ENCODE measurements around the gene TMEM61. TPM values are rescaled to one million over a fixed set of nuclear protein-coding genes. Genes with fewer than 3 reads are reported as not detected.

Gene TMEM61
- total RNA-seq, 2 experiments from 2014 or later: not detected

DNA sequence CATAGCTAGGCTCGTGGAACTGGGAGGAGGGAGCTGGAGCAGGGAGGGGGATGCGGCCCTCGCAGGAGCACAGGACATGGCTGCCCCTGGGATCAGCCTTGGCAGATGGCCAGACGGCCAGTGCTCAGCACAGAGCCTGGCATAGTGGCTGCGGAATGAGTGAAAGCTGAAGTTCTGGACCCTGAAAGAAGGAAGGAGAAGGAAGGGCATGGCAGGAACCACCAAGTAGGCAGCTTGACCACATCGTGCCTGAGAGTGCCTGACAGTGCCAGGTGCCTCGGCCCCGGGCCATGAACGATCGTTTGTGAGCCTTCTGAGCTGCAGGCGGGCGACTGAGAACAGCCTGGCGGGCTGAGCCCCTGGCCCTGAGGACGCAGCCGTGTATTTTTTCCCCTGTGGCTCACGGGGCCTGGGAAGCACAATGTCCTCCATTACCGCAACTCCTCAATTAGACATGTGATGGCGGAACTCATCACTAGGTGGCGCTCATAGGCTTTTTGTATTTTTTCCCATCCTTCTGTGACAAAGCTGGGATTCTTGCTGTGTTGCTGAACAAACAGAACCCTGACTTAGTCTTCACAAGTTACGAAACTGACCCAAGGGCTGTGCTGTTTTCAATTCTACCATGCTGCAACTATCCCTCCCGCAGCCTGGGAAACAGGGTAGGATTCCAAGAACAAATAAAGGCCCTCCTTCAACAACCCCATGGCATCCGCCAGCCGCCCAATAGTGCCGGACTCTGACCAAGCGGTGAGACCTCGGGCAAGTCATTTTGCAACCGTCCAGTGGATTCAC, 29.9 kb upstream of the TMEM61 start:
- H3K4me3 Mint-ChIP-seq: no peak overlapping the region
- no peak overlapping the region for H3K27ac Mint-ChIP-seq
- TF ChIP-seq, protein P1, sequence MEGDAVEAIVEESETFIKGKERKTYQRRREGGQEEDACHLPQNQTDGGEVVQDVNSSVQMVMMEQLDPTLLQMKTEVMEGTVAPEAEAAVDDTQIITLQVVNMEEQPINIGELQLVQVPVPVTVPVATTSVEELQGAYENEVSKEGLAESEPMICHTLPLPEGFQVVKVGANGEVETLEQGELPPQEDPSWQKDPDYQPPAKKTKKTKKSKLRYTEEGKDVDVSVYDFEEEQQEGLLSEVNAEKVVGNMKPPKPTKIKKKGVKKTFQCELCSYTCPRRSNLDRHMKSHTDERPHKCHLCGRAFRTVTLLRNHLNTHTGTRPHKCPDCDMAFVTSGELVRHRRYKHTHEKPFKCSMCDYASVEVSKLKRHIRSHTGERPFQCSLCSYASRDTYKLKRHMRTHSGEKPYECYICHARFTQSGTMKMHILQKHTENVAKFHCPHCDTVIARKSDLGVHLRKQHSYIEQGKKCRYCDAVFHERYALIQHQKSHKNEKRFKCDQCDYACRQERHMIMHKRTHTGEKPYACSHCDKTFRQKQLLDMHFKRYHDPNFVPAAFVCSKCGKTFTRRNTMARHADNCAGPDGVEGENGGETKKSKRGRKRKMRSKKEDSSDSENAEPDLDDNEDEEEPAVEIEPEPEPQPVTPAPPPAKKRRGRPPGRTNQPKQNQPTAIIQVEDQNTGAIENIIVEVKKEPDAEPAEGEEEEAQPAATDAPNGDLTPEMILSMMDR (IDR thresholded peaks at IDR 0.05): peak; percentile 75
- intact Hi-C loops (cut with micrococcal nuclease): loop anchor here (2.0 kb wide), 1 partner anchor 44 kb away; no protein-coding TSS in a partner anchor
- ChIA-PET CTCF (interaction anchor here (0.8 to 4.3 kb wide), 25 partner anchors 9 to 354 kb away, joined by 3 to 64 read pairs (median 5); partner anchors contain the start of genes BSND and DHCR24), POLR2A (no interaction called here)
- no peaks in the 10 kb centered on the region for H3K9me3 Mint-ChIP-seq
- ATAC-seq (peak; percentile 79), DNase-seq (peak; percentile 77)
- peaks cover 3% of the 10 kb centered on the region for H3K27me3 Mint-ChIP-seq
- no peaks in the 10 kb centered on the region for H3K36me3 Mint-ChIP-seq (ENCODE audit: low read depth)
- H3K4me1 Mint-ChIP-seq (ENCODE audit: low read depth): peaks cover 2% of the 10 kb centered on the region

DNA sequence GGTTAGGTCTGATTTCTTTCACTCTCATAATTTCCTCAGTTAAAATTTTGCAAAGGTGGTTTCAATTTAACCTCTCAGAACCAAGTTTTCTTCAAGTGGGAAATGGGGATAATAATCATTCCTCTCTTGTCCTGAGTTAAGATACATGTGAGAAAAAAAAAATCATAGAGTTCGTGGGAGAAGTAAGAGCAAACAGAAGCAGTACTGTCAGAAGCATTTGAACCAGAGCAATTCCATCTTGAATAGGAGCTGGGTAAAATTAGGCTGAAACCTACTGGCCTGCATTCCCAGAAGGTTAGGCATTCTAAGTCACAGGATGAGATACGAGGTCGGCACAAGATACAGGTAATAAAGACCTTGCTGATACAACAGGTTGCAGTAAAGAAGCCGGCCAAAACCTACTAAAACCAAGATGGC, 28.6 kb upstream of the TMEM61 start:
- H3K4me3 Mint-ChIP-seq: no peak overlapping the region
- no peaks in the 10 kb centered on the region for H3K36me3 Mint-ChIP-seq (ENCODE audit: low read depth)
- ATAC-seq: no peak
- ChIA-PET POLR2A (no interaction called here), CTCF (interaction anchor here (0.6 to 4.3 kb wide), 9 partner anchors 8 to 64 kb away, joined by 3 to 64 read pairs (median 9); partner anchors contain the start of gene BSND)
- no peak overlapping the region for H3K27ac Mint-ChIP-seq
- TF ChIP-seq, protein P1 (IDR thresholded peaks at IDR 0.05): no peak
- no peak for DNase-seq
- intact Hi-C loops (cut with micrococcal nuclease): loop anchor here (2.0 kb wide), 1 partner anchor 43 kb away; no protein-coding TSS in a partner anchor
- peaks cover 3% of the 10 kb centered on the region for H3K27me3 Mint-ChIP-seq
- H3K9me3 Mint-ChIP-seq: no peaks in the 10 kb centered on the region
- peaks cover 2% of the 10 kb centered on the region for H3K4me1 Mint-ChIP-seq (ENCODE audit: low read depth)

DNA sequence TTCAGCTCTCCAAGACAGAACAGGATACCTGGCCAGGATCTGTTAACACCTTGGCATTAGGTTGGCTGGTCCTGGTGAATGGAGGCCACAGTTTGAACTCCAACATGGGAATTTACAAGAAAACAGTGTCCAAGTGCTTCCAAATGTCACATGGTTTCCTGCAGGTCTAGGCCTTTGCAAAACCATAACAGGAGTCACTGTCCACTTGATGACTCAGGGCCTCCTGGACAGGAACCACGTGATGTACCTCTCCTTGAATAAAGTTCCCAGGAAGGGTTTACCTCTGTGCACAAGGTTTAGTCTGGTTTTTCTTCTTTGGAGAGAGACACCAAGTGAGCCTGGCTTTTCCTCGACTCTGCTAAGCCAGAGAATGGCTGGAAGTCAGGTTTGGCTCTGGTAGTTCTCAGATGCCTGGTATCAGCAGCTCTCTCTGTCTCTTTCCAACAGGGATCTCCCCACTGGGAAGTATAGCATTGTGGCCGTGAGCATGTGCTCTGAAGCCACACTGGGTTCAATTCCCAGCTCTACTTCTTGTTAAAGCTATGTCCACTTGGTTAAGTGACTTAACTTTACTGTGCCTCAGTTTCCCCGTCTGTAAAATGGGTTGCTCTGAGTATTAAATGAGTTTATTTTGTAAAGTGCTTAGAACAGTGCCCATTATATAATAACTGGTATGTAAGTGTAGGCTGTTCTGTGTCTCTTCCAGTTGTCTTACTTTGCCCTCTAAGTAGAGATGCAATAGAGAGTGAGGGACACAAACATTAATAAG, 27.3 kb upstream of the TMEM61 start:
- no peak for ATAC-seq
- H3K9me3 Mint-ChIP-seq: peaks cover 4% of the 10 kb centered on the region
- H3K36me3 Mint-ChIP-seq (ENCODE audit: low read depth): no peaks in the 10 kb centered on the region
- ChIA-PET CTCF (interaction anchor here (1.3 to 4.3 kb wide), 5 partner anchors 8 to 69 kb away, joined by 3 to 24 read pairs (median 3); no protein-coding TSS in a partner anchor), POLR2A (no interaction called here)
- H3K27ac Mint-ChIP-seq: no peak overlapping the region
- no peak for DNase-seq
- TF ChIP-seq, protein P1 (IDR thresholded peaks at IDR 0.05): no peak
- peaks cover 3% of the 10 kb centered on the region for H3K27me3 Mint-ChIP-seq
- H3K4me3 Mint-ChIP-seq: no peak overlapping the region
- H3K4me1 Mint-ChIP-seq (ENCODE audit: low read depth): peaks cover 2% of the 10 kb centered on the region
- intact Hi-C loops (cut with micrococcal nuclease): no loop called here

DNA sequence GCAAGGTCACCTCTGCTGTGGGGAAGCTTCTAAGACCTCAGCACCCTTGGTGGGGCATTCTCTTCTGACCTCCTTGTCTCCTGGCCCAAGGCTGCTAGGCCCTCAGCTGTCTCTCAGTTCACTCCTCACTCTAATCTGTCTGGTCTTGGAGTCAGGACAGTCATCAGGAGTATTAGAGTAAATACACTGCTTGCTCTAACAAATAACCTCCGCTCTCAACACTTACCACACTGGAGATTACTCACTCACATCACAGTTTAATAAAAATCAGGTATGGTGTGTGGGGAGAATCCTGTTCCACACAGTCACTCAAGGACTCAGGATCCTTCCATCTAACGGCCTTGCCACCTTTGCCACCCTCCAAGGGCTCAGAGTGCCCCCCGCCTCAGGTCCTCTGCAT, 26.6 kb upstream of the TMEM61 start:
- intact Hi-C loops (cut with micrococcal nuclease): no loop called here
- ATAC-seq (no peak), DNase-seq (no peak)
- Mint-ChIP-seq H3K27me3 (peaks cover 3% of the 10 kb centered on the region), H3K4me3 (no peak overlapping the region), H3K36me3 (ENCODE audit: low read depth) (no peaks in the 10 kb centered on the region), H3K27ac (no peak overlapping the region), H3K4me1 (ENCODE audit: low read depth) (peaks cover 2% of the 10 kb centered on the region), H3K9me3 (peaks cover 4% of the 10 kb centered on the region)
- CTCF ChIA-PET: interaction anchor here (1.3 to 1.5 kb wide), 4 partner anchors 9 to 68 kb away, joined by 3 to 5 read pairs (median 3); no protein-coding TSS in a partner anchor
- TF ChIP-seq, protein P1 (IDR thresholded peaks at IDR 0.05): no peak
- POLR2A ChIA-PET: no interaction called here

Measured in activated CD8-positive, alpha-beta T cell treated with anti-CD3 and anti-CD28 coated beads for 36 hours (primary cell).